ENCODE measurements around the gene KSR2.

The KSR2 gene

GRCh38 chr12:117438809-117439208 is 530.0 kb downstream of the KSR2 start:
- H3K9me3 Mint-ChIP-seq = no peaks in the 10 kb centered on the region
- no peak for ATAC-seq
- peaks cover 8% of the 10 kb centered on the region for H3K27me3 Mint-ChIP-seq
- H3K4me1 Mint-ChIP-seq = no peaks in the 10 kb centered on the region
- H3K36me3 Mint-ChIP-seq (ENCODE audit: low read depth) = no peaks in the 10 kb centered on the region
- DNase-seq = no peak
- no peak overlapping the region for H3K4me3 Mint-ChIP-seq
- H3K27ac Mint-ChIP-seq = no peak overlapping the region

GRCh38 chr12:117437516-117438255 is 531.1 kb downstream of the KSR2 start:
- H3K9me3 Mint-ChIP-seq = no peaks in the 10 kb centered on the region
- no peak for DNase-seq
- H3K36me3 Mint-ChIP-seq (ENCODE audit: low read depth) = no peaks in the 10 kb centered on the region
- H3K4me1 Mint-ChIP-seq = no peaks in the 10 kb centered on the region
- H3K27me3 Mint-ChIP-seq = peaks cover 6% of the 10 kb centered on the region
- H3K27ac Mint-ChIP-seq = no peak overlapping the region
- ATAC-seq = no peak
- H3K4me3 Mint-ChIP-seq = no peak overlapping the region

GRCh38 chr12:117433878-117434277 is 534.9 kb downstream of the KSR2 start:
- peaks cover 5% of the 10 kb centered on the region for H3K27me3 Mint-ChIP-seq
- H3K4me3 Mint-ChIP-seq = no peak overlapping the region
- H3K9me3 Mint-ChIP-seq = no peaks in the 10 kb centered on the region
- no peaks in the 10 kb centered on the region for H3K36me3 Mint-ChIP-seq (ENCODE audit: low read depth)
- H3K27ac Mint-ChIP-seq = no peak overlapping the region
- no peak for DNase-seq
- ATAC-seq = no peak
- no peaks in the 10 kb centered on the region for H3K4me1 Mint-ChIP-seq

- peaks cover 4% of the 10 kb centered on the region for H3K9me3 Mint-ChIP-seq
- ATAC-seq = no peak
Observed at GRCh38 chr12:117430246-117430645, 538.5 kb downstream of the KSR2 start.

GRCh38 chr12:117427211-117427610 is 541.6 kb downstream of the KSR2 start:
- peaks cover 5% of the 10 kb centered on the region for H3K27me3 Mint-ChIP-seq
- no peak for DNase-seq
- peaks cover 4% of the 10 kb centered on the region for H3K9me3 Mint-ChIP-seq
- ATAC-seq = no peak
- H3K4me1 Mint-ChIP-seq = no peaks in the 10 kb centered on the region
- no peak overlapping the region for H3K27ac Mint-ChIP-seq
- H3K36me3 Mint-ChIP-seq (ENCODE audit: low read depth) = no peaks in the 10 kb centered on the region
- no peak overlapping the region for H3K4me3 Mint-ChIP-seq

More at GRCh38 chr12:117430246-117430645, 538.5 kb downstream of the KSR2 start:
- H3K4me1 Mint-ChIP-seq = no peaks in the 10 kb centered on the region
- H3K27me3 Mint-ChIP-seq = no peaks in the 10 kb centered on the region
- no peak overlapping the region for H3K27ac Mint-ChIP-seq
- no peak for DNase-seq
- H3K4me3 Mint-ChIP-seq = no peak overlapping the region
- H3K36me3 Mint-ChIP-seq (ENCODE audit: low read depth) = no peaks in the 10 kb centered on the region

GRCh38 chr12:117421987-117422386 is 546.8 kb downstream of the KSR2 start:
- peaks cover 5% of the 10 kb centered on the region for H3K27me3 Mint-ChIP-seq
- H3K9me3 Mint-ChIP-seq = peaks cover 4% of the 10 kb centered on the region
- no peaks in the 10 kb centered on the region for H3K4me1 Mint-ChIP-seq
- ATAC-seq = no peak
- DNase-seq = no peak
- no peak overlapping the region for H3K27ac Mint-ChIP-seq
- H3K36me3 Mint-ChIP-seq (ENCODE audit: low read depth) = no peaks in the 10 kb centered on the region
- no peak overlapping the region for H3K4me3 Mint-ChIP-seq

- peaks cover 5% of the 10 kb centered on the region for H3K27me3 Mint-ChIP-seq
- ATAC-seq (no peak), DNase-seq (no peak)
- no peaks in the 10 kb centered on the region for H3K4me1 Mint-ChIP-seq
- H3K4me3 Mint-ChIP-seq = no peak overlapping the region
- H3K27ac Mint-ChIP-seq = no peak overlapping the region
- H3K9me3 Mint-ChIP-seq = peaks cover 4% of the 10 kb centered on the region
- H3K36me3 Mint-ChIP-seq (ENCODE audit: low read depth) = no peaks in the 10 kb centered on the region
Observed at GRCh38 chr12:117421068-117421752, 547.6 kb downstream of the KSR2 start.

GRCh38 chr12:117417004-117417403 is 551.8 kb downstream of the KSR2 start:
- H3K36me3 Mint-ChIP-seq (ENCODE audit: low read depth) = no peaks in the 10 kb centered on the region

GRCh38 chr12:117412465-117413188 is 556.2 kb downstream of the KSR2 start:
- ATAC-seq (no peak), DNase-seq (no peak)
- Mint-ChIP-seq H3K27ac (no peak overlapping the region), H3K36me3 (ENCODE audit: low read depth) (no peaks in the 10 kb centered on the region), H3K9me3 (no peaks in the 10 kb centered on the region), H3K4me1 (no peaks in the 10 kb centered on the region), H3K4me3 (no peak overlapping the region), H3K27me3 (no peaks in the 10 kb centered on the region)

More at GRCh38 chr12:117417004-117417403, 551.8 kb downstream of the KSR2 start:
- no peaks in the 10 kb centered on the region for H3K4me1 Mint-ChIP-seq
- H3K4me3 Mint-ChIP-seq = no peak overlapping the region
- H3K27ac Mint-ChIP-seq = no peak overlapping the region
- no peak for DNase-seq
- no peaks in the 10 kb centered on the region for H3K9me3 Mint-ChIP-seq
- ATAC-seq = no peak
- no peaks in the 10 kb centered on the region for H3K27me3 Mint-ChIP-seq

GRCh38 chr12:117409286-117409685 is 559.5 kb downstream of the KSR2 start:
- H3K27ac Mint-ChIP-seq = no peak overlapping the region
- DNase-seq (no peak), ATAC-seq (no peak)
- no peaks in the 10 kb centered on the region for H3K36me3 Mint-ChIP-seq (ENCODE audit: low read depth)
- H3K4me3 Mint-ChIP-seq = no peak overlapping the region
- no peaks in the 10 kb centered on the region for H3K9me3 Mint-ChIP-seq
- no peaks in the 10 kb centered on the region for H3K27me3 Mint-ChIP-seq
- H3K4me1 Mint-ChIP-seq = no peaks in the 10 kb centered on the region

GRCh38 chr12:117408161-117408791 is 560.5 kb downstream of the KSR2 start:
- no peak overlapping the region for H3K27ac Mint-ChIP-seq
- no peaks in the 10 kb centered on the region for H3K36me3 Mint-ChIP-seq (ENCODE audit: low read depth)
- H3K9me3 Mint-ChIP-seq = no peaks in the 10 kb centered on the region
- H3K4me1 Mint-ChIP-seq = no peaks in the 10 kb centered on the region
- H3K4me3 Mint-ChIP-seq = no peak overlapping the region
- no peaks in the 10 kb centered on the region for H3K27me3 Mint-ChIP-seq
- ATAC-seq (no peak), DNase-seq (no peak)

- Mint-ChIP-seq H3K4me1 (no peaks in the 10 kb centered on the region), H3K27ac (no peak overlapping the region), H3K36me3 (ENCODE audit: low read depth) (no peaks in the 10 kb centered on the region), H3K4me3 (no peak overlapping the region), H3K27me3 (no peaks in the 10 kb centered on the region), H3K9me3 (peaks cover 9% of the 10 kb centered on the region)
- no peak for DNase-seq
- ATAC-seq = no peak
Observed at GRCh38 chr12:117404940-117405339, 563.9 kb downstream of the KSR2 start.

- no peaks in the 10 kb centered on the region for H3K27me3 Mint-ChIP-seq
- no peak overlapping the region for H3K4me3 Mint-ChIP-seq
- peaks cover 10% of the 10 kb centered on the region for H3K9me3 Mint-ChIP-seq
- DNase-seq = no peak
- no peaks in the 10 kb centered on the region for H3K36me3 Mint-ChIP-seq (ENCODE audit: low read depth)
- no peaks in the 10 kb centered on the region for H3K4me1 Mint-ChIP-seq
- H3K27ac Mint-ChIP-seq = no peak overlapping the region
- ATAC-seq = no peak
Observed at GRCh38 chr12:117404203-117404853, 564.5 kb downstream of the KSR2 start.

- Mint-ChIP-seq H3K4me1 (no peaks in the 10 kb centered on the region), H3K27me3 (peaks cover 3% of the 10 kb centered on the region), H3K36me3 (ENCODE audit: low read depth) (no peaks in the 10 kb centered on the region), H3K9me3 (peaks cover 15% of the 10 kb centered on the region), H3K4me3 (no peak overlapping the region), H3K27ac (no peak overlapping the region)
- DNase-seq (no peak), ATAC-seq (no peak)
Observed at GRCh38 chr12:117403586-117404139, 565.1 kb downstream of the KSR2 start.
